CD14-positive monocyte (primary cell): ENCODE results near the gene CSAD. TPM values are rescaled to one million over a fixed set of nuclear protein-coding genes. Genes with fewer than 3 reads are reported as not detected.

ENCODE experiments used
- DNase-seq, 3 donors: peaks; one replicate each; pipeline ENCODE4 v3.0.0-alpha.2; 2011 to 2022
- H2AFZ ChIP-seq: 2 replicates; pipeline ENCODE4 v1.6.0; 2012; ENCODE audit warnings: mild to moderate bottlenecking, low read depth, low read length, inconsistent platforms; ENCODE audit not compliant: insufficient read depth, poor library complexity, severe bottlenecking
- H3K27ac ChIP-seq, 2 donors: 1 replicate in 1 of 2; 2 replicates in 1 of 2; pipeline ENCODE4 v1.5.1; 2012 to 2013; ENCODE audit warnings: low read length in 2 of 2, control low read depth in 1 of 2, inconsistent platforms in 1 of 2, low read depth in 1 of 2, mild to moderate bottlenecking in 1 of 2
- H3K27me3 ChIP-seq, 2 donors: one replicate each; pipeline versions ENCODE4 v1.6.0 to v1.6.1; 2011 to 2013; ENCODE audit warnings: low read length in 2 of 2; ENCODE audit not compliant: control insufficient read depth in 2 of 2, insufficient read depth in 2 of 2
- H3K36me3 ChIP-seq, 2 donors: replicated peaks in 1 of 2; 1 replicate in 1 of 2; 2 replicates in 1 of 2; pipeline versions ENCODE4 v1.5.1 to v1.6.1; 2012 to 2013; ENCODE audit warnings: low read length in 2 of 2, control low read depth in 1 of 2, inconsistent platforms in 1 of 2, mild to moderate bottlenecking in 1 of 2; ENCODE audit not compliant: insufficient read depth in 2 of 2, control insufficient read depth in 1 of 2
- H3K4me1 ChIP-seq, 2 donors: 1 replicate in 1 of 2; 2 replicates in 1 of 2; pipeline versions ENCODE4 v1.5.1 to v1.6.1; 2012 to 2013; ENCODE audit warnings: low read length in 2 of 2, control low read depth in 1 of 2, inconsistent platforms in 1 of 2, mild to moderate bottlenecking in 1 of 2, moderate library complexity in 1 of 2; ENCODE audit not compliant: insufficient read depth in 2 of 2, control insufficient read depth in 1 of 2
- H3K4me2 ChIP-seq: replicated peaks from 2 replicates; pipeline ENCODE3; 2012; ENCODE audit warnings: low read length, moderate library complexity, mild to moderate bottlenecking; ENCODE audit not compliant: poor library complexity, severe bottlenecking; ENCODE audit errors: extremely low read depth
- H3K4me3 ChIP-seq, 3 experiments: fragments of 200-600 bp in 1 of 3; sonication (generic) in 1 of 3; replicated peaks in 1 of 3; 1 replicate in 2 of 3; 2 replicates in 1 of 3; pipeline ENCODE4 v1.5.1; 2011 to 2013; ENCODE audit warnings: low read length in 3 of 3, mild to moderate bottlenecking in 3 of 3, control low read depth in 2 of 3, low read depth in 2 of 3, inconsistent platforms in 1 of 3, moderate library complexity in 1 of 3
- H3K79me2 ChIP-seq: 2 replicates; pipeline ENCODE4 v1.6.0; 2012; ENCODE audit warnings: mild to moderate bottlenecking, control low read depth, inconsistent platforms, low read length, moderate library complexity; ENCODE audit not compliant: insufficient read depth
- H3K9ac ChIP-seq: 2 replicates; pipeline ENCODE4 v1.6.0; 2017; ENCODE audit warnings: low read length, mild to moderate bottlenecking; ENCODE audit not compliant: insufficient read depth, poor library complexity, severe bottlenecking
- H3K9me3 ChIP-seq, 2 donors: replicated peaks in 1 of 2; 1 replicate in 1 of 2; 2 replicates in 1 of 2; pipeline versions ENCODE4 v1.5.1 to v1.6.1; 2012 to 2013; ENCODE audit warnings: low read length in 2 of 2, control low read depth in 1 of 2; ENCODE audit not compliant: control insufficient read depth in 1 of 2, insufficient read depth in 1 of 2
- H4K20me1 ChIP-seq: 2 replicates; pipeline ENCODE4 v1.6.0; 2012; ENCODE audit warnings: mild to moderate bottlenecking, low read length, control low read depth, moderate library complexity; ENCODE audit not compliant: insufficient read depth
- H3K27ac Mint-ChIP-seq, 7 donors: one replicate each; pipeline ENCODE4 v1.8.0; 2020; ENCODE audit warnings: mild to moderate bottlenecking in 7 of 7, mixed read lengths in 7 of 7, moderate library complexity in 6 of 7, inconsistent platforms in 2 of 7
- H3K27me3 Mint-ChIP-seq, 3 donors: one replicate each; pipeline ENCODE4 v1.8.0; 2021 to 2022; ENCODE audit warnings: low read depth in 3 of 3, mild to moderate bottlenecking in 3 of 3, mixed read lengths in 3 of 3, moderate library complexity in 3 of 3, inconsistent platforms in 1 of 3
- H3K36me3 Mint-ChIP-seq, 2 donors: one replicate each; pipeline ENCODE4 v1.8.0; 2020; ENCODE audit warnings: mixed read lengths in 2 of 2, inconsistent platforms in 1 of 2, mild to moderate bottlenecking in 1 of 2
- H3K4me1 Mint-ChIP-seq: one replicate; pipeline ENCODE4 v1.8.0; 2020; ENCODE audit warnings: mild to moderate bottlenecking, mixed read lengths
- H3K4me3 Mint-ChIP-seq, 2 donors: one replicate each; pipeline ENCODE4 v1.8.0; 2020; ENCODE audit warnings: mild to moderate bottlenecking in 2 of 2, mixed read lengths in 2 of 2, moderate library complexity in 1 of 2
- H3K9me3 Mint-ChIP-seq, 7 donors: one replicate each; pipeline ENCODE4 v1.8.0; 2020 to 2022; ENCODE audit warnings: mixed read lengths in 7 of 7, mild to moderate bottlenecking in 6 of 7, moderate library complexity in 6 of 7, inconsistent platforms in 2 of 7
- CTCF ChIP-seq: fragments of 200-600 bp; IDR thresholded peaks from one replicate; pipeline ENCODE4 v1.8.0; 2022; ENCODE audit warnings: antibody characterized with exemption, mild to moderate bottlenecking
- WGBS: methylation state at CpG from one replicate; pipeline ENCODE4 v1.1.5; 2013; ENCODE audit warnings: missing lambda C conversion rate; ENCODE audit not compliant: insufficient coverage; 5-methylcytosine and 5-hydroxymethylcytosine counted together
- intact Hi-C, 2 donors: fragments of 100-400 bp; cut with micrococcal nuclease; formaldehyde crosslinking; loops; one replicate each; pipeline versions ENCODE4 v1.15.0 to v1.15.1; 2023
- polyA plus RNA-seq, 3 donors: library from polyadenylated mRNA; depleted of rRNA in 1 of 3; unstranded in 2 of 3; stranded (reverse) in 1 of 3; fragments of 300-500 nt in 2 of 3; fragments of >200 nt in 1 of 3; fragmentation: Illumina TruSeq in 2 of 3; gene quantifications; 1 replicate in 2 of 3; 2 replicates in 1 of 3; pipeline ENCODE4 v1.2.3, GENCODE V29; 2012 to 2021

Gene CSAD
- polyA plus RNA-seq, 3 donors: 1.3 to 145 (median 1.4) TPM

DNA sequence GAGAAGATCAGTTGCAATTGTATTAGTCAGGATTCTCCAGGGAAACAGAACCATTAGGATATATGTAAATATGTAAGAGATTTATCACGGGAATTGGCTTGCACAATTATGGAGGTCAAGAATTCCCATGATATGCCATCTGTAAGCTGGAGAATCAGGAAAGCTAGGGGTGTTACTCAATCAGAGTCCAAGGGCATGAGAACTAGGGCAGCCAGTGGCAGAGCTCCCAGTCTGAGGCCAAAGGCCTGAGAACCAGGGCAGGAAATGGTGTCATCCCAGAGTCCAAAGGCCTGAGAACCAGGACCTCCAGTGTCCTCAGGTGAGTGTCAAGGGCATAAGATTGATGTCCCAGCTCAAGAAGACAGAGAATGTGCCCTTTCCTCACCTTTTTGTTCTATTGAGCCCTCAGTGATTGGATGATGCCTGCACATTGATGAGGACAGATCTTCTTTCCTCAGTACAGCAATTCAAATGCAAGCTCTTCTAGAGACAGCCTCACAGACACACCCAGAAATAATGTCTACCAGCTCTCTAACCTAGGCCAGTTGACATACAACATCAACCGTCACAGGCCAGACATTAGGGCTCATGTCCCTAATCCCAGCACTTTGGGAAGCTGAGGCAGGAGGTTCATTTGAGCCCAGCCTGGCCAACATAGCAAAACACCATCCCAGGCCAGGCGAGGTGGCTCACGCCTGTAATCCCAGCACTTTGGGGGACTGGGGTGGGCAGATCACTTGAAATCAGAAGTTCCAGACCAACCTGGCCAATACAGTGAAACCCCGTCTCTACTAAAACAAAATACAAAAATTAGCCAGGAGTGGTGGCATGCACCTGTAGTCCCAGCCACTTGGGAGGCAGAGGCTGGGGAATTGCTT lies 35.1 kb downstream of the CSAD start:
- H3K9ac ChIP-seq: no peak overlapping the region
- Mint-ChIP-seq H3K36me3 (no peaks in the 10 kb centered on the region), H3K4me1 (no peaks in the 10 kb centered on the region), H3K9me3 (peaks cover 0 to 4% (median 0%) of the 10 kb centered on the region in 7 donors), H3K4me3 (no peak overlapping the region), H3K27ac (no peak overlapping the region), H3K27me3 (peaks cover 0 to 6% (median 5%) of the 10 kb centered on the region in 3 donors)
- no peak overlapping the region for H3K4me2 ChIP-seq
- no peak overlapping the region for H3K4me3 ChIP-seq
- intact Hi-C loops: no loop called here
- no peaks in the 10 kb centered on the region for H3K36me3 ChIP-seq
- no peaks in the 10 kb centered on the region for H3K79me2 ChIP-seq
- no peaks in the 10 kb centered on the region for H3K9me3 ChIP-seq
- no peaks in the 10 kb centered on the region for H3K27me3 ChIP-seq
- no peaks in the 10 kb centered on the region for H3K4me1 ChIP-seq
- TF ChIP-seq CTCF: no peak
- H2AFZ ChIP-seq: no peak overlapping the region
- H3K27ac ChIP-seq: no peak overlapping the region
- 86% methylated on average over 3 of the region's 5 CpGs for WGBS
- no peak for DNase-seq
- no peaks in the 10 kb centered on the region for H4K20me1 ChIP-seq

DNA sequence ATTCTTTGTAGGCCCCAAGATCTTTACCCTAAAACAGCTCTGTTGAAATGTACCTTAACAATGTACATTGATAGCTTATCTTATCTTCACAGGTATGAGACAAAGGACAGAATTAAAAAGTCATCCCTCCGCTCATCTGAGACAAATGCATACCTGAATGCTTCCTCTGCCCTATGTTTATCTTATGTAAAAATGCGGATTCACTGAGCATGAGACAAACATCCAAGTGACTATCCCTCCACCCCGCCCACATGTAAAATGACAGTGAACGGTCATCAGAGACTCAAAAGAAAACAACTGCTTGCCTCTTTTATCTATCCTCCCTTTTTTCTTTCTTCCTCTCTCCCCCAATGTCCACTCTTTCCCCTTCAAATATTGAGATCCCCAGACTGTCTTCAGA lies 37.4 kb downstream of the CSAD start:
- Mint-ChIP-seq H3K36me3 (no peaks in the 10 kb centered on the region), H3K4me1 (no peaks in the 10 kb centered on the region), H3K9me3 (peaks cover 10 to 25% (median 16%) of the 10 kb centered on the region in 7 donors), H3K27ac (no peak overlapping the region), H3K4me3 (no peak overlapping the region), H3K27me3 (peaks cover 0 to 6% (median 3%) of the 10 kb centered on the region in 3 donors)
- Histone ChIP-seq H4K20me1 (no peaks in the 10 kb centered on the region), H3K9me3 (peaks cover 13 to 20% of the 10 kb centered on the region in 2 donors), H3K79me2 (no peaks in the 10 kb centered on the region), H3K27me3 (no peaks in the 10 kb centered on the region), H3K4me3 (no peak overlapping the region), H3K4me1 (no peaks in the 10 kb centered on the region), H2AFZ (no peak overlapping the region), H3K9ac (no peak overlapping the region), H3K36me3 (no peaks in the 10 kb centered on the region), H3K27ac (no peak overlapping the region), H3K4me2 (no peak overlapping the region)
- WGBS: 100% methylated on average over 3 of the region's 4 CpGs
- DNase-seq: no peak
- intact Hi-C loops: no loop called here
- no peak for TF ChIP-seq CTCF
